GM19468 (cell line): ENCODE results near the gene RELT.

Experiments
- ATAC-seq: cut with Tn5 transposase; IDR thresholded peaks from one replicate; pipeline ENCODE4 v1.9.1; 2021; ENCODE audit warnings: mild to moderate bottlenecking, moderate library complexity, moderate number of reproducible peaks; ENCODE audit not compliant: unreplicated experiment; ENCODE audit errors: extremely low read depth

RELT gene

GRCh38 chr11:73376160-73376802 lies at the start of gene RELT:
Gene RELT (plus strand): TSS chr11:73376399. CDS start chr11:73389137, 12,738 bp downstream.
- ATAC-seq: peak; percentile 79

- ATAC-seq: no peak
Measured at GRCh38 chr11:73326929-73327811, 49.0 kb upstream of the RELT start.

- no peak for ATAC-seq
Measured at GRCh38 chr11:73327812-73328364, 48.3 kb upstream of the RELT start.

GRCh38 chr11:73330569-73331093 lies 45.6 kb upstream of the RELT start:
- ATAC-seq: no peak

- ATAC-seq: no peak
Measured at GRCh38 chr11:73331138-73331916, 44.9 kb upstream of the RELT start.

GRCh38 chr11:73333173-73333572 lies 43.0 kb upstream of the RELT start:
- no peak for ATAC-seq

GRCh38 chr11:73333640-73334383 lies 42.4 kb upstream of the RELT start:
- no peak for ATAC-seq

- no peak for ATAC-seq
Measured at GRCh38 chr11:73334384-73335203, 41.6 kb upstream of the RELT start.

- ATAC-seq: no peak
Measured at GRCh38 chr11:73335204-73335923, 40.8 kb upstream of the RELT start.

- ATAC-seq: no peak
Measured at GRCh38 chr11:73337846-73338245, 38.4 kb upstream of the RELT start.

- ATAC-seq: no peak
Measured at GRCh38 chr11:73338279-73338678, 37.9 kb upstream of the RELT start.

GRCh38 chr11:73340164-73340563 lies 36.0 kb upstream of the RELT start:
- no peak for ATAC-seq

- ATAC-seq: no peak
Measured at GRCh38 chr11:73342633-73343032, 33.6 kb upstream of the RELT start.

GRCh38 chr11:73343076-73343873 lies 32.9 kb upstream of the RELT start:
- no peak for ATAC-seq

GRCh38 chr11:73344191-73344607 lies 32.0 kb upstream of the RELT start:
- no peak for ATAC-seq

GRCh38 chr11:73345481-73346160 lies 30.6 kb upstream of the RELT start:
- no peak for ATAC-seq
